ENCODE results near the gene PDE4D.

- TF ChIP-seq MAFK (IDR thresholded peaks at IDR 0.05; ENCODE audit: low read depth, low read length) (no peak), USF2 (IDR thresholded peaks at IDR 0.05; ENCODE audit: low read depth, low read length) (no peak), MAZ (IDR thresholded peaks at IDR 0.05; ENCODE audit: borderline replicate concordance, low read depth, low read length) (no peak), NFE2L2 (IDR thresholded peaks at IDR 0.05; ENCODE audit: low read depth, low read length) (no peak), POLR2A (IDR thresholded peaks at IDR 0.05; ENCODE audit: low read depth, low read length) (no peak), MXI1 (IDR thresholded peaks at IDR 0.05; ENCODE audit: borderline replicate concordance, low read depth, low read length) (no peak), BHLHE40 (IDR thresholded peaks at IDR 0.05; ENCODE audit: low read depth, low read length) (no peak), RFX5 (IDR thresholded peaks at IDR 0.05; ENCODE audit: low read depth, low read length) (no peak), CEBPB (IDR thresholded peaks at IDR 0.05; ENCODE audit: low read depth, low read length) (no peak), FOS (IDR thresholded peaks at IDR 0.05; ENCODE audit: low read depth, low read length) (no peak)
- TF ChIP-seq, protein P1, sequence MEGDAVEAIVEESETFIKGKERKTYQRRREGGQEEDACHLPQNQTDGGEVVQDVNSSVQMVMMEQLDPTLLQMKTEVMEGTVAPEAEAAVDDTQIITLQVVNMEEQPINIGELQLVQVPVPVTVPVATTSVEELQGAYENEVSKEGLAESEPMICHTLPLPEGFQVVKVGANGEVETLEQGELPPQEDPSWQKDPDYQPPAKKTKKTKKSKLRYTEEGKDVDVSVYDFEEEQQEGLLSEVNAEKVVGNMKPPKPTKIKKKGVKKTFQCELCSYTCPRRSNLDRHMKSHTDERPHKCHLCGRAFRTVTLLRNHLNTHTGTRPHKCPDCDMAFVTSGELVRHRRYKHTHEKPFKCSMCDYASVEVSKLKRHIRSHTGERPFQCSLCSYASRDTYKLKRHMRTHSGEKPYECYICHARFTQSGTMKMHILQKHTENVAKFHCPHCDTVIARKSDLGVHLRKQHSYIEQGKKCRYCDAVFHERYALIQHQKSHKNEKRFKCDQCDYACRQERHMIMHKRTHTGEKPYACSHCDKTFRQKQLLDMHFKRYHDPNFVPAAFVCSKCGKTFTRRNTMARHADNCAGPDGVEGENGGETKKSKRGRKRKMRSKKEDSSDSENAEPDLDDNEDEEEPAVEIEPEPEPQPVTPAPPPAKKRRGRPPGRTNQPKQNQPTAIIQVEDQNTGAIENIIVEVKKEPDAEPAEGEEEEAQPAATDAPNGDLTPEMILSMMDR (conservative IDR thresholded peaks at IDR 0.05; ENCODE audit: low read depth, low read length), result no peak
Measured at GRCh38 chr5:59330680-59331079, 562.8 kb downstream of the PDE4D start.

Measured in IMR-90 (cell line).